Right renal pelvis (tissue), 4 donors: ENCODE results near the gene RASGEF1C. TPM values are rescaled to one million over a fixed set of nuclear protein-coding genes. Genes with fewer than 3 reads are reported as not detected.

Experiments
- DNase-seq, 4 donors: peaks; one replicate each; pipeline ENCODE4 v3.0.0-alpha.2; 2013; ENCODE audit warnings: low read depth in 4 of 4, low spot score in 3 of 4, missing footprints in 1 of 4
- polyA plus RNA-seq, 4 donors: library from polyadenylated mRNA; unstranded; fragments of 120-200 nt; gene quantifications; one replicate each; pipeline ENCODE4 v1.2.1, GENCODE V29; 2013; ENCODE audit not compliant: insufficient read length in 4 of 4

The RASGEF1C gene
- polyA plus RNA-seq, 4 donors, result 0.55 to 1.1 (median 0.88) TPM

DNA sequence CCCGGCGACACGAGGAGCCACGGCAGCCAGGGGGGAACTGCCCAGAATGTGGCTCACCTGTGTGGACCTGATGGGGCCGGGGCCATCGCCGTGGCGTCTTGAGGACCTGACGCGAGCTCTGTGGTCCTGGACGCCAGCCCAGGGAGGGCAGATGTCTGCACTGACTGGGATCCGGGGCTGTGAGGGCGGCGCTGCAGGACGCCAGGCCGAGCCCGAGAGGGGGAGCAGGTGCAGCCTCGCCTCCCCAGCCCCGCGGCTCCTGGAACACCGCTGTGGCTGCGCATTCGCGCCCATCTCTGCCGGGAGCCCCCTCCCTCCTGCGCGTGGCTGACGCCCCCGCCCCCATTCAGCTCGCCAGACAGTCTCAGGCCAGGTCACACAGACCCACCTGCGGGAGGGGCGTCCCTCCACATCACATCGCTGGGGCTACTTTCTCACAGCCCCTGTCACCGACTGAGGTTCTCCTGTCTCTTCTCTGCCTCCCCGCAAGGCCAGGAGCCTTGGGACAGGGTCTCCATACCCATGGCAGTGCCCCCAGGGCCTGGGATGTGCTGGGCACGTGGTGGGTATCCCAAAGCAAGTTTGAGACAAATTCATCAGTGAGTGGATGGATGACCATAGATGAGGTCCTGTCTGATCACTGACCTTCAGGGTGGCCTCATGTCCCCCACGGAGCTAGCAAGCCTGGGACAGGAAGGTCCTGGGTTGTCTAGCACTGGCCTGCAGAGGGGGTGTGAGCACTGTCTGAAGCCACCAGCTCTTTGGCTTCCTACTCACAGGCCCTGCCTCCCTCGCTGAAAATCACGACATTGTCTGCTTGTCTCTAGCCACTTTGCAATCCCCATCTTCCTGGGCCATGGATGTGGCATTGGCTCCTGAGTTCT is 47.3 kb downstream of the RASGEF1C start:
- DNase-seq, result no peak

DNA sequence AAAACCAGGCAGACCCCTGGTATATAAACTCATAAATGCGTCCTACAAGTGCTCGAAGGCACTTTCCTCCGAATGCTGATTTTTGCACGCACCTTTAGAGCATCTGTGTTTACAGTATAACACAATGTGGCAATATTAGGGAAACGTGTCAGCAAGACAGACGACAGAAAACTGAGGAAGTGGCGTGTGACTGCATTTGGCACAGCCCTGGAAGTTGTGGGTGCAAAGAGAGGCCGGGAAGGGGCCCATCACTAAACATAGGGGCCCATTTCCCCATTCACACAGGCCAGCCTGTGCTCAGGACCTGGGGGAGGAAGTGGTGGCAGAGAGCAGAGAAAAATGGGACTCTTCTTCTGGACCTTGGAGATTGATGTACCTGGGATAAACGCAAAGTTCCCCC is 48.2 kb downstream of the RASGEF1C start:
- no peak for DNase-seq

DNA sequence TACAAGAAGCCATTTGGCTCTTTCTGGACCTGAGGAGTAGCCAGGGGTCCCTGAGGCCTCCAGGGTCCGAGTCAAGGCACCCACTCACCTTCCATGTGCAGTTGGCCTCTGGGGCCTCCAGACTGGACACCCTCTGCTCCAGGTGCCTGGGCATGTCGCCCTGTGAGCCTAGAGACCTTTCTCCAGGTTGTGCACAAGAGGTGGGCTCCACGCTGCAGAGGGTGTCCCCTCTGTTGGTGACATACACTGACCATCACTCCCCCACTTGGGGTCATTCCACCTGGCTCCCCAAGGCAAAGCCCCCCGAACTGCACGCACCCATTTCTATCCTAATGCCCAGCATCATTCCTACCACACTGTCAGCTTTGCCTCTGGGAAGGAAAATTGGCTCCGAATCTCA is 48.8 kb downstream of the RASGEF1C start:
- DNase-seq, result no peak

DNA sequence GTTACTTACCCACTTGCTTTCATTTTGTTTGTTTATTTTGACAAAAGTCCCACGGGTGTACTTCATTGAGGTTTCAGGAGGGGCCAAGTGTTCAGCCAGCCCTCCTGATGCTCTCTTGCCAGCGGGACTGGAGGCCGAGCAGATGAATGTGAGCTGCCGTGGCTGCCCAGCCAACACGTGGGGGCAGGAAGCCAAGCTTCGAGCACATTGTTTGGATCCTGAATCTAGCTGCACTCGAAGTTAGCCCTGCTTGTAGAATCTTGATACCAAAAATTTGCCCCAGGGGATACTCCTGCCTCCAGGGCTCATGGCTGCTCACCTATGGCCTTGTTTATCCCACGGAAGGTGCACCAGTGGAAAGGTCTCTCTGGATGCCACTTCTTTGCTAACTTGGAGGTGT is 49.3 kb downstream of the RASGEF1C start:
- DNase-seq, result no peak

DNA sequence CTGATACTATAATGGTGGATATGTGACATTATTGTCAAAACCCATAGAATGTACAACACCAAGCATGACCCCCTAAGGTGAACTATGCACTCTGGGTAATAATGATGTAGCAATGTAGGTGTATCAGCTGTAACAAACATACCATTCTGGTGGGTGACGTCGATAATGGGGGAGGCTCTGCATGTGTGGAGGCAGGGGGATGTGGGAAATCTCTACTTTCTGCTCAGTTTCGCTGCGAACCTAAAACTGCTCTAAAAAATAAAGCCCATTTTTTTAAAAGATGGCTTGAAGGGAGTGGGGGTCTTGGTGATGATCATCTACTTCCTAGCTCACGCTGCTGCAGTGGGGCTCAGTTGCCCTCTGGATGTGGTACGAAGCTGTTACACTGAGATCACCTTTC is 51.1 kb downstream of the RASGEF1C start:
- DNase-seq, result no peak

DNA sequence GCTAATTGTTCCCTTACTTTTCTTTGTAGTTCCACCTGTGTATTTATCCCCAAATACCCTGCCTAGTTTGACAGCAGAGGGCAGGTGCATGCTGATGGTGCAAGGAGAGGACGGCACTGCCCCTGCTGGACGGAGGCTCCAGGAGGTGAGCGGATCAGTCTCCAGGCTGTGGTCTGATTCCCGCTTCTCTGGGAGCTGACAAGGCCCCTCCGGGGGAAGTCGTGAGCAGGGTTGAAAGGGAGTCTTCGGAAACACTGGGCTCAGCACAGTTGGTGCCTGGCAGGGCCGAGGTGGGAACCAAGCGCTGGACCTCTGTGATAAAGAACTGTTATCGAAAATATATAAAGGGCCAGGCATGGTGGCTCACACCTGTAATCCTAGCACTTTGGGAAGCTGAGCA is 52.9 kb downstream of the RASGEF1C start:
- no peak for DNase-seq

DNA sequence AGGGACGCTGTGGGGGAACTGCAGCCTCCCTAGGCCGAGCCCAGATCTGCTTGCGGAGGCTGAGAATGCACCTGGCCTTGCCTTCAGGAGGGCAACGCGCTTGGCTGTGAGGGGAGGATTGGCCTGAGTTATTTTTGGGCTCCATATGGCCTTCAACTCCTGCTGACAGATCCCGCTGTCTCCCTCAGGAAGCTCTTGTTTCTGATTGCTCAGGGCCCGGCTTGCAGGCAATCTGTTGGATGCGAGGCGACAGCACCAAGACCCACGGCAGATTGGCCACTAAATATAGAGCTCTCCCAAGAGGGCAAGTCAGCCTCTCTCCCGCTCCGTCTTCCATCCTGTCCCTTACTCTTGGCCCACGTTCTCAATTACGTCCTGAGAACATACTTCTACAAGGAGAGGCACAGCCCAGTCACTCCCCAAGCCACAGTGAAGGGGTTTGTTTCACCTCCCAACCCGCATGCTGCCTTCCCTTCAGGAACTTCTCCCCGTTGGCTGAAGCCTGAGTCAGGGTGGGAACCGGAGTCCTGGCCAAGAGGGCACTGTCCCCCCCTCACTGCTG is 53.6 kb downstream of the RASGEF1C start:
- DNase-seq, result no peak

DNA sequence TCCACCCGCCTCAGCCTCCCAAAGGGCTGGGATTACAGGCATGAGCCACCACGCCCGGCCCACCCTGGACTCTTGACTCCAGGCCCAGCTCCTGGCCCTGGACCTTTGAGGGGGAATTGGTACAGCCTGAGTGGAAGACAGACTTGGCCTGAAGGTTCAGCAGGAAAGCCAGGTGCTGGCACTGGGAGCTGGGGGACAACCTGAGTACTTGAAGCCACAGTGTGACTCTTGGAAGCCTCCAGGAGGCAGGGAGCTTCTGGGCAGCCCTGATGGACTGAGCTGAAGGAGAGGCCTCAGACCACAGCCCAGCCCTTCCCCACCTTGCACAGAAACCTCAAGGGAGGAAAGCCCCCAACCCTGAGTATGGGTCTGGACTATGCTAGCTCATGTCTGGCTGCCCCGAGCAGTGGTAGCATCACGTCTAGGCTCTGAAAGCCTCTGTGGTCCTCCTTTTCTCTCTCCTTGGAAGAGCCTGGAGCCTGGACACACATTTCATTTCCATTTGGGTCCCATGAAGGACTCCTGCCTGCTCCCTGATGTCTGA is 54.1 kb downstream of the RASGEF1C start:
- no peak for DNase-seq

DNA sequence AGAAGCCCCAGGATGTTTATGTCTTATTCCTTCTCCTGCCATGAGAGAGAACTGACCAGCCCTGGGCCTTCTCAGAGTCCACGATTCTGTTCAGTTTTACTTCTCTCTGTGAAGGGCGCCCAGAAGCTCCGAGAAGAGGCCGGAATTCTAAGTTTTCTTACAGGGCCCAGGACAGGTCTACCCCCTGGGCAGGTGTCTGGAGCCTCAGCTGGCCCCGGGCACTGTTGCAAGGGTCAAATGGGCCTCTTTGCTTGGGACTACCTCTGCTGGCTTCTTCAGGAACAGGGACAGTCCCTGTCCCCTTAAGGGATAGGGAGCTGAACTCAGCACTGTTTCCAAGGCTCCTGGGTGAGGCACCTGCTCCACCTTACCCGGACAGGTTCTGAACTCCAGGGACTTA is 55.0 kb downstream of the RASGEF1C start:
- DNase-seq, result no peak

DNA sequence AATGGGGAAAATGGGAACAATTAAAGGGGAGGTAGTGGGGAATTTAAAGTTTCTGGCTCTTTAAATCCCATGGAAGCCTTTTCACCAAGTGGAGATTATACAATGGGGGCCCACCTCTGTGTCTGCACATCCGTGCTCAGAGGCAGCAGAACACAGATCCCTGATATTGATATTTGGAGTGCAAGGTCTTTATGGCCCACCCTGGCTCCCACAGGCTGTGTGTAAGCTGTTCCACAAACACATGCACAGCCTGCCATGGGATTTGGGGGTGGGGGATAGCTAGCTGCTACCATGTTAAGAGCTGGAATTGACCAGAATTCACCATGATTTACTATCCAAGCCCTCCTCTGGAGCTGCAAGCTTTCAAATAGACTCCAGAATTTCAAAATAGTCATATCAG is 55.9 kb downstream of the RASGEF1C start:
- DNase-seq, result no peak

DNA sequence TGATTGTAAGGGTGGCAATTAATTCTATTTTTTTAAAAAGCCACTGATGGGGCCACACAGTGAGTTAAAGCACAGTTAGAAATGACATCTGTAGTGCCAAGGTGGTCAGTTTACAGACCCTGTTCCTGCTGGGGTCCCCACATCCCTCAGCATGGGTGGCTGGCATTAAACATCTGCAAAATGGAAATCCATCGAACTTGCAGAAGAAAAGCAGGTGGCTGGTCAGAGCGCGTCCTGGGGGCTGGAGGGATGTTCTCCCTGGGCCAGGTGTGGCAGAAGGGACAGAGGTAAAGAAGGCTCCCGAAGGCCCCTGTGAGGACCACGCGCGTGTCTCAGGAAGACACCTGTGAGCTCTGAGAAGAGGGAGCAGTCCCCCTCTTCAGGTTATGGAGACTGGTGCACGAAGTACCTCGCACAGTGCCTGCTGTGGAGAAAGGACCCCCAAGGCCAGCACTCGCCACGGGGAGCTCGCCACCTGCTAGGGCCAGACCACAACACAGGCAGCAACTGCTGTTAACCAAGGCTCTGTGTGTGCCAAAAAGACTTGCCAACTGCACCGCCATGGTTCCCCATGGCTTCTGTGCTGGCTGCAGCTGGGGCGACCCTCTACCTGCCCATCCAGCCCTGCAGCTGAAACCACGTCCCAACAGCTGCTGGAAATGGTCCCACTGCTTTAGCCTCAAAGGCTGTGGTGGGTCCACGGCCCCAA is 65.2 kb downstream of the RASGEF1C start:
- no peak for DNase-seq

DNA sequence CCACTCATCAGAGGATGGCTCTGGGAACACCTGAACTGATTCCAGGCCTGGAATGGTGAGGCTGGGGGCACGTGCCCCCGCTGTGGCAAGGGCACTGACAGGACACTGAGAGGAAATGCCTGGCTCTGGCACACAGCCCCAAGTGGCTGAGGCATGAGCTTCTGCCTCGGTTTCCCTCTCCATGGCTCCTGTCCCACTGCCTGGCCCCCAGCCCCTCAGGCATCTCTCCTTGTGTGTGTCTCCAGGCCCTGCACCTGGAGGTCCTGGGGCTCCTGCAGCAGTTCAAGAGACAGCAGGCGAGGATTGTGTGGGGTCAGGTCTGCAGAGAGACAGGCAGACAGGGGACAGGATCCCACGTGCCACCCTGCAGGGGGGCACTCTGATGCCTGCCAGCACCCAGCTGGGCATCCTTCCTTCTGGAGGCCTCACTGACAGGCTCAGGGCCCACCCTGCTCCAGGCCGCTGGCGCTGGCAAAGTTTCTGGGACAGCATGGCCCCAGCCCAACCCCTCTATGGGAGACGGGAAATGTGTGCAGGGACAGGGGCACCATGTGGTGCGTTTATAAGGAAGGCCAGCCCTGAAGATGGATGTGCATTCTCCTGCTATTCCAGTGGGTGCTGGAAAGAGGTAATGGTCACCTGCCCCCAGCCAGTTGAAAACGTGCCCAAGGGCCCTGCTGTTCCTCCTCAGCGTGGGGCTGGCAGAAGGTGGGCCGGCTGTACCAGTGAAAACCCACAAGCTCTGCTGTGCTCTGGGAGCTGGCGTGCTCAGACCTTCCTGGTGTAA is 66.0 kb downstream of the RASGEF1C start:
- no peak for DNase-seq

DNA sequence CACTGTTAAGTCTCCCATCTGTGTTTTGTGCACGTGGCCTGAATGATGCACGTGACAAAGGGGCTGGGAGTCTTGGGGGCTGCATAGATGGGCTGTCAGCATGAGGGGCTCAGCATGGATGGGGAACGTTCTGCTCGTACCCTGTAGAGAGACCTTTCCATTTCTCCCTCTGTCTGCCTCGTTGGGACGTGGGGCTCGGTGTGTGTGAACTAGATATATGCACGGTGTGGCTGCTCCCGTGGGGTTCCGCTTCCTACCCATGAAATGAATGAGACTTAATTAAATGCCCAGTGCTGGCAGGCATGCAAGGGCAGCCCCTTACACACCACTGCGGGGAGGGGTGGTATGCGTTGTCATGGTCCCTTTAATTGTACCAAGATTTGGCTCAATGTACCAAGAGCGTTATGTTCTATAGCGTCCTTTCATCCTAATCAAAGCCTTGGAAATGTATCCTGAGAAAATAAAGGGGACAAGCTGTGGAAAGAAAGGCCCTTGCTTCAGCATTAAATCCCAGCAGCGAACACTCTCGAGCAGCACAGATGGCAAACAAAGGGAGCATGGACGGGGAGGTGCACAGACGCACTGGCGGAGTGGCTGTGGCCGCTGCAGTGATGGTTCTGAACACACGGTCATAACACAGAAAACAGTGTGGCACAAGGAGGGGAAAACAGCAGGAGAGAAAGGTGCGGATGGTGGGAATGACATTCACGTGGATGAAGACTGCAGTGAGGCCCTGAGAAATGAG is 66.8 kb downstream of the RASGEF1C start:
- DNase-seq, result no peak

DNA sequence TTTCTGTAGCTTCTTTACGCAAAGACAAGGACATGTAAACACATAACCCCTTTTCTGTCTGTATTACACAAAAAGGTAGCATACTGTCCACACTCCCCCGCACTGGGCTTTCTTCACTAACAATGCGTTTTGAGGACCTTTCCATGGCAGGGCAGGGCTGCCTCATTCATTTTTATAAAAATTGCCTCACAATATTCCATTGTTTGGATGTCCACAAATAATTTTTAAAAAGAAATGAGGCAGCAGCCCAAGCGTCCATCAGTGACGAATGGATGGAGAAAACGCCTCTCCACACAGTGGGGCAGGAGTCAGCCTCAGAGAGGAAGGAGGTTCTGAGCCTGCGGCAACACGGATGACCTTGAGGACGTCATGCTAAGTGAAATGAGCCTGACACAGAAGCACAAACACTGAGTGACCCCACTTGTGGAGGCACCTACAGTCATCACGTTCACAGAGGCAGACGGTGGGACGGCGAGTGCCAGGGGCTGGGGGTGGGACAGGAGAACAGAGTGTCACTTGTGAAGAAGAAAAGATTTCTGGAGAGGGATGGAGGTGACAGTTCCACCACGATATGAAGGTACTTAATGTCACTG is 67.8 kb downstream of the RASGEF1C start:
- DNase-seq, result no peak

DNA sequence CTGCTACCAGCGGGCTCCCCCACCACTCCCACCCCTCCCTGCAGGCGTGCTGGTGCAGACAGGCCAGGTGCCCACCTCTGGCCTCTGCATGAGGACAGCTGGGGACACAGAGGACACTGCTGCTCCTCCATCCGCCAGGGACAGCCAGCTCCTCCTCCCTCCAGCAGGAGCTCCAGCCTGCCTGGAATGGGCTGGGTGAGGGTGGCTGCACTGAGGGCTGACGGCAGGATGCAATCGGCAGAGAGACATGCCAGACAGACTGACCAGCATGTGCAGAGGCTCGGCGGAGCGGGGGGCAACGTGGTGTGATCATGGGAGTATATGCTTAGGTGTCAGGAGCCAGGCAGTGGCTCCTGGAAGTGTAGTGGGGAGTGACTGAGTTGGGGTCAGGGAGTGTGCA is 68.4 kb downstream of the RASGEF1C start:
- no peak for DNase-seq

DNA sequence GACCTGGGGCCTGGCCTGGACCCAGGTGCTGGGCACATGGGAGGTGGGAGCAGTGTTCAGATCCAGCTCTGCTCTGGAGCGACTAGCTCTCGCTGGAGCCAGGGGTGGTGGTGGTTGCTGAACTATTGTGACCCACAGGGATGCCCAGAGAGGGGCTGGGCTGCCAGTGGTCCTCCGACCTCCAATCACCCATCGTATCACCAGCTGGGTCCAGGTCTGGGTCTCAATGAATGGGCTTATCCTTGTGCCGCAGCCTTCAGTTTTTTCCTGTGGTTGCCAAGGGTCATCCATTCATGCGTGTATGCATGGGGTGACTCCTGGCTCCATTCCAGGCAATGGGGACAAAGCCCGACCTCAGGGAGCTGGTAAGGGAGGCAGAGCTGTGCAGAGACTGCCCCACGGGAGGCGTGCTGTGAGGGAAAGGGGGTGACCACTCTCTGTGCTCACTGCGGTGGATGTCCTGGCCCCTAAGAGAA is 68.9 kb downstream of the RASGEF1C start:
- no peak for DNase-seq

DNA sequence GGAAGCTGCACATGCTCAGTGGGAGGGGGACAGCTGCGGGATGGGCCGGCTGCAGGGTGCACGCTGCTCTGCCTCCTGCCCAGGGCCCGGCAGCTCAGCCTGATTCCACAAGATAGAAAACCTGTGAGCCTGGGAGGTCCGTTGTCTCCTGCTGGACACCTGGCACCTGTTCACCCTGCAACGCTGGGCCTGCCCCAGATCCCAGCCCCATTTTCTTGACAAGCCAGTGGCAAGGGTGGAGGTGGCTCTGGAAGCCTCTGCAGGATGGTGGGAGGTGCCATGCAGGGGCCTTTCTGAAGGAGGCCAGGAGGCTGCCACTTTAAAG is 69.3 kb downstream of the RASGEF1C start:
- no peak for DNase-seq

DNA sequence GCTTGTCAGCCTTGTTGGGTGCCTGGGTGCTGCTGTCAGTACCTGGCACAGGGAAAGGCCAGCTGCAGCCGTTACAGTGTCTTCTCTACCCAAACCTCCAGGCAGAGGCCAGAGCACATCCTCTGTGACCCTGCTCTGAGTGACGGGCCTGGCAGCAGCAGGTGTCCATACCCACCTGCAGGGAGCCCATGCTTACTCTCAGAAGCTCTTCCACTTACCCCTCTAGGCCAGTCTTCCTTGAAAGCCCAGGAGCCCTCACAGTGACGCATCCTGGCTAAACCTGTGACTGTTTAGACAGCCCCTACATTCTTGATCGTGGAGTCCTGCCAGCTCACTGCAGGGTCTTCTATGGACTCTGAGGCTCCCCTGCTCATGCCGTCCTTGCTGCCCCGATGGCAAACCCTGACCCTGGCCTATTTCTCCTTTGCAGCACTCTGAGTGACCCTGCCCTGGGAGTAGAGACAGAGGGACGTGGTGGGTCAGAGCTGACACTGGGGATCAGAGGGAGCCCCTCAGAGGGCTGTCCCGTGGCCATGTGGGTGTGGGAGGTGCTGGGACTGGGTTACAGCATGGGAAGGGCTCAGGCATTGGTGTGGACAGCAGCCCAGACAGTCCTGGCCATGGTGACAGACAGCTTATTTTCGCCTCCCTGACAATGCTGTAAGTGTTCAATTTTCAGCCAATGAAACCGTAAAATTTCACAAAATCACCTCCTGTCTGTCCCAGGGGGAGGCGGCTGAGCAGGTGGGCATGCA is 69.9 kb downstream of the RASGEF1C start:
- DNase-seq, result no peak
